T-helper 17 cell (primary cell): ENCODE data around the gene CACNA2D2. TPM values are rescaled to one million over a fixed set of nuclear protein-coding genes. Genes with fewer than 3 reads are reported as not detected.

Experiments
- ATAC-seq: fragments of 150-1000 bp; cut with Tn5 transposase; 2 replicates; pipeline ENCODE4 v1.10.0; 2021; ENCODE audit warnings: mild to moderate bottlenecking, moderate library complexity
- DNase-seq, 3 donors: peaks; one replicate each; pipeline versions ENCODE4 v3.0.0 to v3.0.0-alpha.2; 2020 to 2021
- H3K9me3 ChIP-seq: one replicate; pipeline ENCODE4 v1.7.0; 2013; ENCODE audit warnings: low read length, mild to moderate bottlenecking; ENCODE audit not compliant: control insufficient read depth, poor library complexity, severe bottlenecking
- H3K27ac Mint-ChIP-seq: one replicate; pipeline ENCODE4 v1.8.0; 2022; ENCODE audit warnings: mild to moderate bottlenecking, moderate library complexity, mixed read lengths
- H3K27me3 Mint-ChIP-seq: one replicate; pipeline ENCODE4 v1.8.0; 2022; ENCODE audit warnings: mixed read lengths
- H3K36me3 Mint-ChIP-seq: one replicate; pipeline ENCODE4 v1.8.0; 2022; ENCODE audit warnings: low read depth, mixed read lengths
- H3K4me1 Mint-ChIP-seq: one replicate; pipeline ENCODE4 v1.8.0; 2022; ENCODE audit warnings: mild to moderate bottlenecking, mixed read lengths
- H3K4me3 Mint-ChIP-seq: one replicate; pipeline ENCODE4 v1.8.0; 2022; ENCODE audit warnings: mild to moderate bottlenecking, moderate library complexity, mixed read lengths
- total RNA-seq, 4 donors: library from RNA in 2 of 4; stranded (reverse) in 2 of 4; gene quantifications; one replicate each; pipeline ENCODE4 v1.2.3 and lab custom pipeline; 2022 to 2026

The CACNA2D2 gene
- total RNA-seq, 2 donors from 2014 or later: 2.2 to 3.5 TPM

- DNase-seq (peak; percentile 54 to 71 (median 63)), ATAC-seq (peak; percentile 78)
- no peaks in the 10 kb centered on the region for H3K9me3 ChIP-seq
- peak overlapping the region; percentile 93 for H3K4me3 Mint-ChIP-seq
- H3K4me1 Mint-ChIP-seq: peaks cover 32% of the 10 kb centered on the region
- H3K36me3 Mint-ChIP-seq: no peaks in the 10 kb centered on the region
- peak overlapping the region; percentile 99 for H3K27ac Mint-ChIP-seq
- H3K27me3 Mint-ChIP-seq: no peaks in the 10 kb centered on the region
Observed at GRCh38 chr3:50316657-50317242, 186.7 kb downstream of the CACNA2D2 start.

- no peak for DNase-seq
- Mint-ChIP-seq H3K27ac (no peak overlapping the region), H3K4me3 (no peak overlapping the region), H3K36me3 (no peaks in the 10 kb centered on the region), H3K4me1 (peaks cover 22% of the 10 kb centered on the region), H3K27me3 (no peaks in the 10 kb centered on the region)
- ATAC-seq: no peak
- H3K9me3 ChIP-seq: no peaks in the 10 kb centered on the region
Observed at GRCh38 chr3:50314816-50315215, 188.6 kb downstream of the CACNA2D2 start.

- H3K36me3 Mint-ChIP-seq: no peaks in the 10 kb centered on the region
- no peak overlapping the region for H3K4me3 Mint-ChIP-seq
- DNase-seq (no peak), ATAC-seq (no peak)
- peaks cover 19% of the 10 kb centered on the region for H3K4me1 Mint-ChIP-seq
- H3K9me3 ChIP-seq: no peaks in the 10 kb centered on the region
- H3K27me3 Mint-ChIP-seq: no peaks in the 10 kb centered on the region
- no peak overlapping the region for H3K27ac Mint-ChIP-seq
Observed at GRCh38 chr3:50314342-50314741, 189.1 kb downstream of the CACNA2D2 start.

Other genes starting within 250 kb of the CACNA2D2 start
- gene SEMA3B, start 234.5 kb downstream of the CACNA2D2 start, total RNA-seq: 1 to 10 TPM; 1.7 to 1.8 TPM
- gene LSMEM2, start 224.5 kb downstream of the CACNA2D2 start, total RNA-seq: not detected
- 10 to 100 TPM; 46.7 to 49.2 TPM for gene IFRD2, start 211.2 kb downstream of the CACNA2D2 start, total RNA-seq
- 1 to 10 TPM; 2.7 to 3.7 TPM for gene HYAL3, start 204.2 kb downstream of the CACNA2D2 start, total RNA-seq
- gene NAA80, start 204.2 kb downstream of the CACNA2D2 start, total RNA-seq: 10 to 100 TPM; 35.3 to 42.9 TPM
- under 1 TPM in 1 of 2 donors, not detected in 1; 0.44 TPM for gene HYAL1, start 200.1 kb downstream of the CACNA2D2 start, total RNA-seq
- 1 to 10 TPM; 1.6 to 2.1 TPM for gene HYAL2, start 180.9 kb downstream of the CACNA2D2 start, total RNA-seq
- gene TUSC2, start 175.4 kb downstream of the CACNA2D2 start, total RNA-seq: 10 to 100 TPM; 17.7 to 18.0 TPM
- gene RASSF1, start 162.8 kb downstream of the CACNA2D2 start, total RNA-seq: 100 to 1,000 TPM in 1 of 2 donors, 10 to 100 TPM in 1; 83.5 to 105 TPM
- 1 to 10 TPM; 1.1 to 1.3 TPM for gene ZMYND10, start 157.9 kb downstream of the CACNA2D2 start, total RNA-seq
- 10 to 100 TPM; 27.5 to 29.1 TPM for gene NPRL2, start 152.9 kb downstream of the CACNA2D2 start, total RNA-seq
- gene CYB561D2, start 152.8 kb downstream of the CACNA2D2 start, total RNA-seq: 10 to 100 TPM; 20.8 to 27.2 TPM
- 10 to 100 TPM; 16.7 to 17.4 TPM for gene TMEM115, start 144.1 kb downstream of the CACNA2D2 start, total RNA-seq
- 10 to 100 TPM; 15.0 to 17.1 TPM for gene C3orf18, start 64.1 kb upstream of the CACNA2D2 start, total RNA-seq
- 10 to 100 TPM; 22.7 to 25.1 TPM for gene HEMK1, start 65.9 kb upstream of the CACNA2D2 start, total RNA-seq
- 10 to 100 TPM; 28.3 to 63.4 TPM for gene CISH, start 108.1 kb upstream of the CACNA2D2 start, total RNA-seq
- 10 to 100 TPM; 44.7 to 49.2 TPM for gene MAPKAPK3, start 113.5 kb upstream of the CACNA2D2 start, total RNA-seq
- gene DOCK3, start 171.3 kb upstream of the CACNA2D2 start, total RNA-seq: 1 to 10 TPM; 1.9 to 3.2 TPM